ENCODE data around the gene MXRA5.

- no peak for TF ChIP-seq CTCF (IDR thresholded peaks at IDR 0.05)
- no peak for TF ChIP-seq POLR2A (IDR thresholded peaks at IDR 0.05)
These were observed at the start of gene MXRA5 for GRCh38 chrX:3346501-3347259.

Measured in uterus (tissue), 2 donors.